NCI-H510A (cell line): ENCODE measurements around the gene CEACAM19.

Experiments used
- DNase-seq: peaks from one replicate; lab custom pipeline; 2025; lab: John Stamatoyannopoulos, UW

The CEACAM19 gene

DNA sequence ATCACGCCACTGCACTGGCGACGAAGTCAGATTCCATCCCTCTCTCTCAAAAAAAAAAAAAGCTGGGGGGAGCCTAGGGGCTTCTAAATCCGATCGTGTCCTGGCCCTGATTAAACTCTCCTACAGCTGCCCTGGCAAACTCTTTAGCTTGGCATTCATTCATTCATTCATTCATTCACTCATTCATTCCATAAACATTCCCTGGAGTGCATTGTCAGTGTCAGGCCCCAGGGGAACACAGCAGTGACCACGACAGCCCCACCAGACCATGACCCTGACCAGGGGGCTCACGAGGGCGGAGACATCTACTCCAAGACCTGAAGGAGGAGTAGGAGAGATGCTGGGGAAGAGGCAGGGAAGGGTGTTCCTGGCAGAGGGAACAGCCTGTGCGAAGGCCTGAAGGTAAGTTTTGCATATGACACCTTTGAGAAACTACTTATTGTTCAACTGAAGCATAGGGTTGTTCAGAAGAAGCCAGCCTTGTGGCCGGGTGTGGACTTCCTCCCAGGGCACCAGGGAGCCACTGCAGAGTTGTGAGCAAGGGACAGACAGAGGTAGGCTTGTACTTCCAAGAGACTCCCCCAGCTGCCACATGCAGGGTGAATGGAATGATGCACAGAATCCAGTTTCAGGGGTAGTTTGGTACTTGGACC is 52.1 kb downstream of the CEACAM19 start:
- DNase-seq, result no peak

DNA sequence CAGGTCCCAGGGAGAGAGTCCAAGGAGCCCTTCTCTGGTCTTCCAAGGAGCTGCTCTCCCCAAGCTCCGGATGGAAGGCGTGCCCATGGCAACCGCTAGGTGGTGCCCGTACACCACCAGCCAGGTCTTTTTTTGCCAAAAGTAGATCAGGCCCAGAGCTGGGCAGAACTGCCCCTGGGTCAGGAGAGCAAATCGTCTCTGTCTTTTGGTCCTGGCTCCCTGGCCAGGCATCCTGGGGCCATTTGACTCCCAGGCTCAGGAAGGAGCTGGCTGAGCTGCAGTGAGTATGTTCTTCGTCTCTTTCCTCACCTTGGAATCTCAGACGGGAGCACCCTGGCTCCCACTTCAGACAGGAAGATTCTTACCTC is 52.7 kb downstream of the CEACAM19 start:
- DNase-seq, result peak; percentile 44

DNA sequence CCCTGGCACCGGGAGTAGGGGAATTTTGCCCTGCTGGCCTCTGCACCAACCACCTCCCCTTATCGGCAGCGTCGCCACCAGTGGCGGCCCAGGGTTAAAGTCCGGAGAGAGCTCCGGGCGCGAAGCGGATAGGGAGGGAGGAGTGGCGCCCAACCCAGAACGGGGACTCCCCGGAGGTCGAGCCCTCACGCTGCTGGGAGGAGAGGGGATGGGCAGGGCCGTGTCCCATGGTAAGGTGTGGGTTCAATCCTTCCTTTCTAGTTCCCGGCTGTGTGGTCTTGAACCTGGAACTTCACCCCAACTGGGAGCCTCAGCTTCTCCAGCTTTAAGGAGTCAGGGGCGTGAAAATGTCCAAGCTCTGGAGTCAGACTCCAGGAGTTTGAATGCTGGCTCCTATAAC is 54.0 kb downstream of the CEACAM19 start:
- no peak for DNase-seq

DNA sequence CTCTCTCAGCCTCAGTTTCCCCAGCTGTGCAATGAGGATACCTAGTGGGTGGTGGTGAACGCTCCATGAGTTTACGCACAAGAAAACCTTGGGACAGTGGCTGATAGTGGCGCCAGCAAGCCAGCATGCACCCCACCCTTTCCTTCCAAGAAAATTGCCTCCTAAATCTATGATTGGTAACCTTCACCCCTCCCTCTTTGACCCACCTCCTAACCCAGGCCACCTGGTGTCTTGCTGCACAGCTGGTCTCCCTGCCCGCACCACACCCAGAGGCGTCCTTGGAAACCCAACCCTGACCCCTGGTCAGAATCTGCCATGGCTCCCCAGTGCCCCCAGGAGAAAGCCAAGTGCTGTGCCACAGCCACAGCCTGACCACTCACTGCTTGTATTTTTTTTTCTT is 54.4 kb downstream of the CEACAM19 start:
- DNase-seq, result no peak

DNA sequence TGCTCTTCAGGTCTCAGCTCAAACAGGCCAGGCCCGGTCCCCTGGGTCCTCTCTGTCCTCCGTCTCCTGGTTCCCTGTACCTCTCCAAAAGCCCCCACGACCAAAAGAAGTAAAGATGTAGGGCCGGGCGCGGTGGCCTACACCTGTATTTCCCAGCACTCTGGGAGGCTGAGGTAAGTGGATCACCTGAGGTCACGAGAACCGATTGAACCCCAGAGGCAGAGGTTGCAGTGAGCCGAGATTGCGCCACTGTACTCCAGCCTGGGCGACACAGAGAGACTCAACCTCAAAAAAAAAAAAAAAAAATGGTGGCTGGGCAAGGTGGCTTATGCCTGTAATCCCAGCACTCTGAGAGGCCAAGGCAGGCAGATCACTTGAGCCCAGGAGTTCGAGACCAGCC is 55.2 kb downstream of the CEACAM19 start:
- DNase-seq, result no peak

DNA sequence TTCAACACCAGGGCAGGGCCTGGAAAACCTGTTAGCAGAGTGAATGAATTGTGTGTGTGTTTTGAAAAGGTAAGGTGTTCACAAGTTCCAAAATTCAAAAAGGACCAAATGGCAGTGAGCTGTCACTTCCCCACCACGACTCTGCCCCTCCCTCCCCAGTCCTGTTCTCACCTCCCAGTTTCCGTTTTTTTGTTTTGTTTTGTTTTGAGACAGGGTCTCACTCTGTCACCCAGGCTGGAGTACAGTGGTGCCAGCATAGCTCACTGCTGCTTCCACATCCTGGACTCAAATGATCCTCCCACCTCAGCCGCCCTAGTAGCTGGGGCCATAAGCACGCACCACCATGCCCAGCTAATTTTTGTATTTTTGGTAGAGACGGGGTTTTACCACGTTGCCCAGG is 56.9 kb downstream of the CEACAM19 start:
- DNase-seq, result no peak

DNA sequence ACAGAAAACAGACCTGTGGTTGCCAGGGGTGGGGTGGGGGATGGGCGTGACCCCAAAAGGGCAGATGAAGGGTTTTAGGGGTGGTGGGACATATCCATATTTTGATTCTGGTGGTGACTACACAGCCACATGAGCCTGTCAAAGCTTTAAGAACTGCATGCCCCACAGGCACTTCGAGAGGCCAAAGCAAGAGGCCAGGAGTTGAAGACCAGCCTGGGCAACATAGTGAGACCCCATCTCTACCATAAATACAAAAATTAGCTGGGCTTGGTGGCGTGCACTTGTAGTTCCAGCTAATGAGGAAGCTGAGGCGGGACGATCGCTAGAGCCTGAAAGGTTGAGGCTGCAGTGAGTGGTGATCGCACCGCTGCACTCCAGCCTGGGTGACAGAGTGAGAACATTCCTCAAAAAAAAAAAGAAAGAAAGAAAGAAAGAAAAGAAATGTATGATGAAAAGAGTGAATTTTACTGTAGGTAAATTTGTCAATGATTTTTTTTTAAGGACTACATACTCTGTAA is 58.3 kb downstream of the CEACAM19 start:
- no peak for DNase-seq

DNA sequence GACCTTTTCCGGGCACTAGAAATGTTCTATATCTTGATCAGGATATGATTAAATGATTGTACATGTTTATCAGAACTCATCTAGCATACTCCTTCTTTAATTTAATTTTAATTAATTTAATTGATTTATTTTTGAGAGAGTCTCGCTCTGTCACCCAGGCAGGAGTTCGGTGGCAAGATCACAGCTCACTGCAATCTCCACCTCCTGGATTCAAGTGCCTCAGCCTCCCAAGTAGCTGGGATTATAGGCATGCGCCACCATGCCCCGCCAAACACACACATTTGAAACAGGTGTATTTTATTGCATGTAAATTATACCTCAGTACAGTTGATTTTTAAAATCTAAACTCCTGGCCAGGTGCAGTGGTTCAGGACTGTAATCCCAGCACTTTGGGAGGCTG is 59.8 kb downstream of the CEACAM19 start:
- DNase-seq, result no peak

DNA sequence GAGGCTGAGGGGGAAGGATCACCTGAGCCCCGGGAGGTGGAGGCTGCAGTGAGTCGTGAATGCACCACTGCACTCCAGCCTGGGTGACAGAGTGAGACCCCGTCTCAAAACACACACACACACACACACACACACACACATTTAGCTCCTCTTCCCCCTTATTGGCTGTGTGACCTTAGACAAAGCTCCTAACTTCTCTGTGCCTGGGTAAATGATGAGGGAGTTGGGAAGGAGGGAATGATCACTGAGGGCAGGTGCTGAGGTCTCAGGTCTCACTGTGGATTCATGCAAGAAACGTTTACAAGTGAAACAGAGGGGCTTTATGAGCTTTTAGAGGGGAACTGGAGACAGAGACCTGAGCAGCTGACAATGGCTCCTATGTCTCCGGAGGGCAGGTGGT is 60.3 kb downstream of the CEACAM19 start:
- DNase-seq, result no peak

DNA sequence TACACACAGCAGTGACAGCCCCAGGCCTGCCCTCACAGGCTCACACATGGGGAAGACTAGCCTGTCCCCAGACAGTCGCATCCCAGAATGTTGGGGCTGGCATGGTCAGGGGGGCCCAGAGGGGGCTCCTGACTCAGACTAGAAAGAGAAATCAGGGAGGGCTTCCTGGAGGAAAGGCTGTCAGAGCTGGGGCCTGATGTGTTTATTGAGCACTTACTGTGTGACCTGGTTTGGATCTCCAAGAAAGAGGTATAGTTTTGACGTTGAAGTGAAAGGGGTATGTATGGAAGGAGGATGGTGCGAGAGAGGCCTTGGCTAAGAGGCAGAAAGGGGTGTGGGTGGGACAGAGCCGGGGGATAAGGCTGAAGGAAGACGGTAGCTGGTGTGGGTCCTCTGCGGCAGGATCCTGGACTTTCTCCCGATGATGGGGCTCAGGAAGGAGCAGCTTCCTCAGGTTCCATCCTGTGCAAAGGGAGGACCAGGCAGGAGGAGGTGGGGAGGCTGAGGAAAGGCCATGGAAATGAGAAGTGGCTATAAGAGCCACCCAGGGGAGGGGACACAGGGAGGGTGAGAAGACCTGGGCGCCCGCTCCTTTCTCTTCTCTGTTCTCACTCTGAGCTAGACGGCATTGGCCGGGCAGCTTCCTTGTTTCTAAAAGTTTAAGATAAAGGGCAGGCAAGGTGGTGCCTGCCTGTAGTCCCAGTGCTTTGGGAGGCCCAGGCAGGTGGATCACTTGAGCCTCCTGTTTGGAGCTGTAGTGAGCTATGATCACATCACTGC is 61.1 kb downstream of the CEACAM19 start:
- no peak for DNase-seq
